GM18526 (cell line): ENCODE results near the gene THEM4.

ENCODE experiments used
- POLR2A ChIP-seq: IDR thresholded peaks from 3 replicates; pipeline ENCODE4 v1.6.1; 2011; ENCODE audit not compliant: insufficient read length; ENCODE audit errors: extremely low read depth

The THEM4 gene

GRCh38 chr1:151871284-151872030, 37.9 kb downstream of the THEM4 start:
- TF ChIP-seq POLR2A, result no peak

GRCh38 chr1:151868486-151868885, 40.8 kb downstream of the THEM4 start:
- no peak for TF ChIP-seq POLR2A

- TF ChIP-seq POLR2A, result no peak
Measured at GRCh38 chr1:151867765-151868411, 41.4 kb downstream of the THEM4 start.

GRCh38 chr1:151867321-151867720, 42.0 kb downstream of the THEM4 start:
- TF ChIP-seq POLR2A, result no peak

GRCh38 chr1:151864411-151864810, 44.9 kb downstream of the THEM4 start:
- no peak for TF ChIP-seq POLR2A

GRCh38 chr1:151862604-151863003, 46.7 kb downstream of the THEM4 start:
- no peak for TF ChIP-seq POLR2A

- TF ChIP-seq POLR2A, result no peak
Measured at GRCh38 chr1:151860504-151861187, 48.7 kb downstream of the THEM4 start.

GRCh38 chr1:151859891-151860293, 49.4 kb downstream of the THEM4 start:
- TF ChIP-seq POLR2A, result no peak

- no peak for TF ChIP-seq POLR2A
Measured at GRCh38 chr1:151858886-151859665, 50.2 kb downstream of the THEM4 start.

GRCh38 chr1:151858030-151858746, 51.1 kb downstream of the THEM4 start:
- no peak for TF ChIP-seq POLR2A

- no peak for TF ChIP-seq POLR2A
Measured at GRCh38 chr1:151855933-151856332, 53.4 kb downstream of the THEM4 start.

GRCh38 chr1:151854658-151855057, 54.7 kb downstream of the THEM4 start:
- no peak for TF ChIP-seq POLR2A

- no peak for TF ChIP-seq POLR2A
Measured at GRCh38 chr1:151853411-151853943, 55.8 kb downstream of the THEM4 start, which contains the start of gene THEM5. Gene THEM5, minus strand, starts transcription at chr1:151853712. Its CDS starts 147 bp downstream, at chr1:151853565.

- TF ChIP-seq POLR2A, result no peak
Measured at GRCh38 chr1:151852733-151853132, 56.6 kb downstream of the THEM4 start.
